OCI-LY3 (cell line): Measurements from ENCODE around the gene PLEKHA8.

ENCODE experiments used
- EZH2phosphoT487 ChIP-seq: fragments of 200-600 bp; shearing (Covaris generic); IDR thresholded peaks from 2 replicates; pipeline ENCODE4 v1.6.1; 2018; ENCODE audit warnings: antibody characterized with exemption, mixed run types, low read depth
- TF ChIP-seq, protein P1 (sequence below): fragments of 200-600, 300-600 bp; sonication (generic); IDR thresholded peaks from 2 replicates; pipeline ENCODE4 v1.5.1; 2014; ENCODE audit warnings: antibody characterized with exemption, low read length, low read depth

DNA sequence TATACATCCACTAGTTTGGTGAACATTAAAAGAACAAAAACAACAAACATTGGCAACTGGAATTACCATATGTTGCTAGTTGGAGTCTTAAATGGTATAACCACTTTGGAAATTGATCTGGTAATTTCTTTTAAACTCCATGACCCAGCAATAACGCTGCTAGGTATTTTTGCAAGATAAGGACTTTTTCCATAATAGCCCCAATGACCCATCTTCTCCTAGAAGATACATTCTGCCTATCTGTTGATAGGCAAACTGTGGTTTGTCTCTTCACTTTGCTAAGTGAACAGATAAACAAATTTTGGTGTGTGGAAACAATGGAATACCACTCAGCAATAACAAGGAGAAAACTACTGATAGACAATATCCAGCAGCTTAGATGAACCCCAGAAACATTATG lies 75.9 kb downstream of the PLEKHA8 start:
- TF ChIP-seq, protein P1, sequence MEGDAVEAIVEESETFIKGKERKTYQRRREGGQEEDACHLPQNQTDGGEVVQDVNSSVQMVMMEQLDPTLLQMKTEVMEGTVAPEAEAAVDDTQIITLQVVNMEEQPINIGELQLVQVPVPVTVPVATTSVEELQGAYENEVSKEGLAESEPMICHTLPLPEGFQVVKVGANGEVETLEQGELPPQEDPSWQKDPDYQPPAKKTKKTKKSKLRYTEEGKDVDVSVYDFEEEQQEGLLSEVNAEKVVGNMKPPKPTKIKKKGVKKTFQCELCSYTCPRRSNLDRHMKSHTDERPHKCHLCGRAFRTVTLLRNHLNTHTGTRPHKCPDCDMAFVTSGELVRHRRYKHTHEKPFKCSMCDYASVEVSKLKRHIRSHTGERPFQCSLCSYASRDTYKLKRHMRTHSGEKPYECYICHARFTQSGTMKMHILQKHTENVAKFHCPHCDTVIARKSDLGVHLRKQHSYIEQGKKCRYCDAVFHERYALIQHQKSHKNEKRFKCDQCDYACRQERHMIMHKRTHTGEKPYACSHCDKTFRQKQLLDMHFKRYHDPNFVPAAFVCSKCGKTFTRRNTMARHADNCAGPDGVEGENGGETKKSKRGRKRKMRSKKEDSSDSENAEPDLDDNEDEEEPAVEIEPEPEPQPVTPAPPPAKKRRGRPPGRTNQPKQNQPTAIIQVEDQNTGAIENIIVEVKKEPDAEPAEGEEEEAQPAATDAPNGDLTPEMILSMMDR = no peak
- no peak for TF ChIP-seq EZH2phosphoT487
